Psoas muscle (tissue), 8 donors: ENCODE measurements around the gene GAS2L1. TPM values are rescaled to one million over a fixed set of nuclear protein-coding genes. Genes with fewer than 3 reads are reported as not detected.

ENCODE experiments used
- ATAC-seq, 4 donors: fragments of 200-7000 bp; cut with Tn5 transposase; one replicate each; pipeline ENCODE4 v1.9.1; 2020; ENCODE audit warnings: moderate library complexity in 3 of 4, mild to moderate bottlenecking in 2 of 4
- DNase-seq, 2 donors: peaks; one replicate each; pipeline ENCODE4 v3.0.0-alpha.2; 2020
- H3K27ac ChIP-seq: fragments of 200-600 bp; one replicate; pipeline ENCODE4 v1.8.0; 2022
- H3K27me3 ChIP-seq, 3 donors: fragments of 200-600 bp in 1 of 3; one replicate each; pipeline versions ENCODE4 v1.6.1 to v1.8.0; 2013 to 2022; ENCODE audit warnings: low read length in 2 of 3, mild to moderate bottlenecking in 2 of 3, moderate library complexity in 1 of 3; ENCODE audit not compliant: insufficient read depth in 3 of 3
- H3K36me3 ChIP-seq, 2 donors: fragments of 200-600 bp in 1 of 2; one replicate each; pipeline versions ENCODE4 v1.6.1 to v1.8.0; 2013 to 2022; ENCODE audit warnings: low read depth in 1 of 2, mild to moderate bottlenecking in 1 of 2, moderate library complexity in 1 of 2; ENCODE audit not compliant: insufficient read depth in 1 of 2
- H3K4me1 ChIP-seq: fragments of 200-600 bp; one replicate; pipeline ENCODE4 v1.8.0; 2022
- H3K4me3 ChIP-seq: fragments of 200-600 bp; one replicate; pipeline ENCODE4 v1.8.0; 2022; ENCODE audit warnings: mild to moderate bottlenecking
- H3K9me3 ChIP-seq: fragments of 200-600 bp; one replicate; pipeline ENCODE4 v1.8.0; 2022
- CTCF ChIP-seq: fragments of 200-600 bp; IDR thresholded peaks from one replicate; pipeline ENCODE4 v1.8.0; 2022; ENCODE audit warnings: antibody characterized with exemption
- WGBS, 3 donors: extraction: QIAGEN DNeasy Blood & Tissue Kit; methylation state at CpG; one replicate each; pipeline versions ENCODE4 v1.1.6 to v1.1.7; 2013; 5-methylcytosine and 5-hydroxymethylcytosine counted together
- intact Hi-C, 2 donors: fragments of 100-400 bp; cut with DNase I; formaldehyde crosslinking; loops; one replicate each; pipeline versions ENCODE4 v1.11.0 to v1.14.2; 2022
- polyA plus RNA-seq, 3 donors: library from polyadenylated mRNA; stranded (reverse); fragments of 200-250 nt; gene quantifications; one replicate each; pipeline ENCODE4 v1.2.3, GENCODE V29; 2013
- total RNA-seq, 4 donors: library from RNA; stranded (reverse); fragmentation: NEBNext Ultra II Directional in 2 of 4; extraction: Animal tissue kit (Norgen Biotek cat#: 25700) in 2 of 4; gene quantifications; one replicate each; pipeline versions ENCODE4 v1.2.1 to v1.2.4, GENCODE V29; 2021 to 2023
- donor health status: healthy with polysubstance abuse.
- donor health status: DM: no; HTN: no; CAD: no; lungs with moderate emphysema.
- donor health status: Bipolar disorder and iron deficiency.
- donor health status: healthy.
- donor health status: DM: yes; HTN: yes; CAD: no.
- donor health status: DM: no; HTN: no; CAD: no.
- donor health status: DM: no; HTN: no; CAD: no.
- donor health status: DM: yes; HTN: yes; CAD: no.

Gene GAS2L1
- total and polyA plus RNA-seq, 7 donors, result 4.6 to 19.8 (median 5.2) TPM

- intact Hi-C loops, result loop anchor here in 1 of 2 donors (10.0 kb wide), 1 partner anchor 241 kb away; no protein-coding TSS in a partner anchor
- Histone ChIP-seq H3K27me3 (no peaks in the 10 kb centered on the region), H3K4me1 (peaks cover 11% of the 10 kb centered on the region), H3K36me3 (peaks cover 18 to 100% of the 10 kb centered on the region in 2 donors), H3K27ac (no peak overlapping the region), H3K4me3 (no peak overlapping the region), H3K9me3 (no peaks in the 10 kb centered on the region)
- 92 to 95% (median 94%) methylated on average over 3 of the region's 3 CpGs for WGBS, 3 donors
- no peak for TF ChIP-seq CTCF
- ATAC-seq (no peak), DNase-seq (no peak)
Observed at GRCh38 chr22:29284196-29284595, 22.3 kb upstream of the GAS2L1 start.

GRCh38 chr22:29288837-29289236, 17.6 kb upstream of the GAS2L1 start:
- H3K9me3 ChIP-seq, result no peaks in the 10 kb centered on the region
- no peak overlapping the region for H3K4me3 ChIP-seq
- WGBS, 3 donors, result 23 to 39% (median 28%) methylated on average over 2 of the region's 2 CpGs
- intact Hi-C loops, result loop anchor here in 1 of 2 donors (10.0 kb wide), 1 partner anchor 236 kb away; no protein-coding TSS in a partner anchor
- ATAC-seq (no peak), DNase-seq (no peak)
- peaks cover 37% of the 10 kb centered on the region for H3K4me1 ChIP-seq
- TF ChIP-seq CTCF, result no peak
- peaks cover 16 to 100% of the 10 kb centered on the region in 2 donors for H3K36me3 ChIP-seq
- no peaks in the 10 kb centered on the region for H3K27me3 ChIP-seq
- H3K27ac ChIP-seq, result no peak overlapping the region

GRCh38 chr22:29290061-29290460, 16.4 kb upstream of the GAS2L1 start:
- ATAC-seq (no peak), DNase-seq (no peak)
- Histone ChIP-seq H3K4me3 (no peak overlapping the region), H3K27ac (no peak overlapping the region), H3K36me3 (peaks cover 18 to 100% of the 10 kb centered on the region in 2 donors), H3K9me3 (no peaks in the 10 kb centered on the region), H3K4me1 (peaks cover 37% of the 10 kb centered on the region), H3K27me3 (no peaks in the 10 kb centered on the region)
- intact Hi-C loops, result no loop called here
- 57 to 72% (median 65%) methylated on average over 5 of the region's 5 CpGs for WGBS, 3 donors
- TF ChIP-seq CTCF, result no peak

- no peaks in the 10 kb centered on the region for H3K9me3 ChIP-seq
- intact Hi-C loops, result no loop called here
- H3K4me3 ChIP-seq, result no peak overlapping the region
- peak in 3 of 4 donors; percentile 7 to 36 (median 24) for ATAC-seq
- TF ChIP-seq CTCF, result no peak
- WGBS, 3 donors, result 62 to 74% (median 70%) methylated on average over 7 of the region's 7 CpGs
- H3K27me3 ChIP-seq, result no peaks in the 10 kb centered on the region
- peaks cover 23 to 100% of the 10 kb centered on the region in 2 donors for H3K36me3 ChIP-seq
- no peak for DNase-seq
- no peak overlapping the region for H3K27ac ChIP-seq
- H3K4me1 ChIP-seq, result peaks cover 37% of the 10 kb centered on the region
Observed at GRCh38 chr22:29291215-29291614, 15.2 kb upstream of the GAS2L1 start.

GRCh38 chr22:29292379-29292778, 14.1 kb upstream of the GAS2L1 start:
- peak; percentile 48 to 79 (median 72) for ATAC-seq
- H3K27ac ChIP-seq, result peak overlapping the region; percentile 52
- no peak overlapping the region for H3K4me3 ChIP-seq
- no peak for TF ChIP-seq CTCF
- no peaks in the 10 kb centered on the region for H3K9me3 ChIP-seq
- H3K27me3 ChIP-seq, result no peaks in the 10 kb centered on the region
- intact Hi-C loops, result no loop called here
- H3K36me3 ChIP-seq, result peaks cover 26 to 100% of the 10 kb centered on the region in 2 donors
- peaks cover 37% of the 10 kb centered on the region for H3K4me1 ChIP-seq
- no peak for DNase-seq
